Activated CD4-positive, alpha-beta T cell treated with anti-CD3 and anti-CD28 coated beads, Interleukin-10, Interleukin-2, amounts not matched to agents 100 ng/mL and 50 ng/mL, durations not matched to agents 16 hours and 8 hours (primary cell): ENCODE data around the gene FCN3.

ENCODE experiments used
- DNase-seq: peaks from one replicate; pipeline ENCODE4 v3.0.0-alpha.2; 2020

The FCN3 gene

GRCh38 chr1:27357281-27358037, 17.2 kb downstream of the FCN3 start:
- peak; percentile 86 for DNase-seq

- DNase-seq, result peak; percentile 52
Observed at GRCh38 chr1:27356619-27357280, 17.9 kb downstream of the FCN3 start.

- DNase-seq, result no peak
Observed at GRCh38 chr1:27356277-27356618, 18.4 kb downstream of the FCN3 start.

- no peak for DNase-seq
Observed at GRCh38 chr1:27355683-27356082, 18.9 kb downstream of the FCN3 start.

- no peak for DNase-seq
Observed at GRCh38 chr1:27353629-27354028, 21.0 kb downstream of the FCN3 start.

GRCh38 chr1:27353166-27353565, 21.5 kb downstream of the FCN3 start:
- no peak for DNase-seq

GRCh38 chr1:27351541-27352107, 23.0 kb downstream of the FCN3 start:
- no peak for DNase-seq

- no peak for DNase-seq
Observed at GRCh38 chr1:27350663-27351540, 23.7 kb downstream of the FCN3 start.

- no peak for DNase-seq
Observed at GRCh38 chr1:27349784-27350662, 24.6 kb downstream of the FCN3 start.

- DNase-seq, result no peak
Observed at GRCh38 chr1:27348861-27349783, 25.5 kb downstream of the FCN3 start.

GRCh38 chr1:27346991-27347624, 27.5 kb downstream of the FCN3 start:
- no peak for DNase-seq

GRCh38 chr1:27346357-27346756, 28.3 kb downstream of the FCN3 start:
- no peak for DNase-seq

GRCh38 chr1:27345272-27345671, 29.4 kb downstream of the FCN3 start:
- DNase-seq, result no peak

- DNase-seq, result peak; percentile 18
Observed at GRCh38 chr1:27343639-27344025, 31.0 kb downstream of the FCN3 start.

GRCh38 chr1:27342778-27343638, 31.6 kb downstream of the FCN3 start:
- peak; percentile 81 for DNase-seq

GRCh38 chr1:27342391-27342777, 32.2 kb downstream of the FCN3 start:
- peak; percentile 49 for DNase-seq

- DNase-seq, result peak; percentile 79
Observed at GRCh38 chr1:27341525-27342252, 32.9 kb downstream of the FCN3 start, which contains the start of gene SYTL1. TSS of gene SYTL1 (plus strand) at chr1:27342022. CDS start at chr1:27345335, 3,313 bp downstream.

GRCh38 chr1:27339213-27339612, 35.4 kb downstream of the FCN3 start:
- DNase-seq, result no peak

GRCh38 chr1:27338751-27339150, 35.9 kb downstream of the FCN3 start:
- no peak for DNase-seq
